Glutamatergic neuron (in vitro differentiated cells): ENCODE results near the gene VPS52. TPM values are rescaled to one million over a fixed set of nuclear protein-coding genes. Genes with fewer than 3 reads are reported as not detected.

Source experiments
- DNase-seq: peaks from one replicate; pipeline ENCODE4 v3.0.0; 2022
- H3K27ac Mint-ChIP-seq: one replicate; pipeline ENCODE4 v1.8.0; 2020; ENCODE audit warnings: mild to moderate bottlenecking, mixed read lengths, inconsistent platforms; ENCODE audit not compliant: unreplicated experiment
- H3K27me3 Mint-ChIP-seq: one replicate; pipeline ENCODE4 v1.8.0; 2020; ENCODE audit warnings: mild to moderate bottlenecking, moderate library complexity, mixed read lengths, inconsistent platforms; ENCODE audit not compliant: unreplicated experiment
- H3K36me3 Mint-ChIP-seq: one replicate; pipeline ENCODE4 v1.8.0; 2020; ENCODE audit warnings: mild to moderate bottlenecking, mixed read lengths, inconsistent platforms; ENCODE audit not compliant: unreplicated experiment
- H3K4me1 Mint-ChIP-seq: one replicate; pipeline ENCODE4 v1.8.0; 2020; ENCODE audit warnings: mild to moderate bottlenecking, low read depth, mixed read lengths, inconsistent platforms; ENCODE audit not compliant: unreplicated experiment
- H3K4me3 Mint-ChIP-seq: one replicate; pipeline ENCODE4 v1.8.0; 2020; ENCODE audit warnings: mild to moderate bottlenecking, mixed read lengths, inconsistent platforms; ENCODE audit not compliant: unreplicated experiment
- H3K9me3 Mint-ChIP-seq: one replicate; pipeline ENCODE4 v1.8.0; 2020; ENCODE audit warnings: mild to moderate bottlenecking, moderate library complexity, mixed read lengths, inconsistent platforms; ENCODE audit not compliant: unreplicated experiment
- CTCF ChIP-seq: fragments of 200-600 bp; sonication (generic); IDR thresholded peaks from one replicate; pipeline ENCODE4 v1.5.0; 2021; ENCODE audit not compliant: partially characterized antibody, unreplicated experiment
- total RNA-seq: library from RNA; stranded (reverse); fragmentation: NEBNext Ultra II Directional; extraction: Animal tissue kit (Norgen Biotek cat#: 25700); gene quantifications from one replicate; pipeline ENCODE4 v1.2.1, GENCODE V29; 2021; ENCODE audit not compliant: unreplicated experiment

Gene VPS52
- total RNA-seq, 1 donor from 2014 or later = 50.9 TPM

GRCh38 chr6:33213166-33213988 lies 58.3 kb downstream of the VPS52 start:
- Mint-ChIP-seq H3K27me3 (peaks cover 22% of the 10 kb centered on the region), H3K36me3 (no peaks in the 10 kb centered on the region), H3K4me1 (peaks cover 3% of the 10 kb centered on the region), H3K4me3 (peak overlapping the region; percentile 89), H3K9me3 (peaks cover 5% of the 10 kb centered on the region), H3K27ac (no peak overlapping the region)
- TF ChIP-seq CTCF = no peak
- peak; percentile 55 for DNase-seq

GRCh38 chr6:33212857-33213165 lies 58.9 kb downstream of the VPS52 start:
- H3K4me3 Mint-ChIP-seq = peak overlapping the region; percentile 89
- no peak for DNase-seq
- peak overlapping the region; percentile 22 for H3K27ac Mint-ChIP-seq
- H3K9me3 Mint-ChIP-seq = peaks cover 2% of the 10 kb centered on the region
- peaks cover 18% of the 10 kb centered on the region for H3K27me3 Mint-ChIP-seq
- no peak for TF ChIP-seq CTCF
- peaks cover 3% of the 10 kb centered on the region for H3K4me1 Mint-ChIP-seq
- no peaks in the 10 kb centered on the region for H3K36me3 Mint-ChIP-seq

- Mint-ChIP-seq H3K27ac (no peak overlapping the region), H3K4me1 (peaks cover 3% of the 10 kb centered on the region), H3K36me3 (no peaks in the 10 kb centered on the region), H3K9me3 (peaks cover 2% of the 10 kb centered on the region), H3K4me3 (peak overlapping the region; percentile 89), H3K27me3 (peaks cover 17% of the 10 kb centered on the region)
- no peak for TF ChIP-seq CTCF
- DNase-seq = no peak
These were observed 59.8 kb downstream of the VPS52 start for GRCh38 chr6:33211666-33212422.

GRCh38 chr6:33211136-33211535 lies 60.5 kb downstream of the VPS52 start:
- no peak for TF ChIP-seq CTCF
- no peak overlapping the region for H3K27ac Mint-ChIP-seq
- H3K4me3 Mint-ChIP-seq = no peak overlapping the region
- no peaks in the 10 kb centered on the region for H3K36me3 Mint-ChIP-seq
- peaks cover 22% of the 10 kb centered on the region for H3K27me3 Mint-ChIP-seq
- peaks cover 5% of the 10 kb centered on the region for H3K4me1 Mint-ChIP-seq
- H3K9me3 Mint-ChIP-seq = peaks cover 2% of the 10 kb centered on the region
- no peak for DNase-seq

DNA sequence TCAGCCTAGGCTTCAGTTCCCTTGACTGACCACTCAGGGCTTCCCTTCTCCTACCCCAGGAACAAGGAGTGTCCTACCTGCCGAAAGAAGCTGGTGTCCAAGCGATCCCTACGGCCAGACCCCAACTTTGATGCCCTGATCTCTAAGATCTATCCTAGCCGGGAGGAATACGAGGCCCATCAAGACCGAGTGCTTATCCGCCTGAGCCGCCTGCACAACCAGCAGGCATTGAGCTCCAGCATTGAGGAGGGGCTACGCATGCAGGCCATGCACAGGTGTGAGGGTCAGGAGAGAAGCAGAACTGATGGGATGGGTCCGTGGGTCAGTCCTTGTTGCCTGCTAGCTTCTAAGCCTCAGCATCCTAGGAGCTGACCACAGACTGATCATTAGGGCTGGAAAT lies 61.8 kb downstream of the VPS52 start:
- H3K27me3 Mint-ChIP-seq = peaks cover 24% of the 10 kb centered on the region
- H3K4me3 Mint-ChIP-seq = peak overlapping the region; percentile 93
- H3K4me1 Mint-ChIP-seq = peaks cover 13% of the 10 kb centered on the region
- no peak for TF ChIP-seq CTCF
- H3K27ac Mint-ChIP-seq = no peak overlapping the region
- H3K9me3 Mint-ChIP-seq = peaks cover 2% of the 10 kb centered on the region
- no peak for DNase-seq
- no peaks in the 10 kb centered on the region for H3K36me3 Mint-ChIP-seq
